ENCODE data around the gene CCNG2.

CCNG2 gene

DNA sequence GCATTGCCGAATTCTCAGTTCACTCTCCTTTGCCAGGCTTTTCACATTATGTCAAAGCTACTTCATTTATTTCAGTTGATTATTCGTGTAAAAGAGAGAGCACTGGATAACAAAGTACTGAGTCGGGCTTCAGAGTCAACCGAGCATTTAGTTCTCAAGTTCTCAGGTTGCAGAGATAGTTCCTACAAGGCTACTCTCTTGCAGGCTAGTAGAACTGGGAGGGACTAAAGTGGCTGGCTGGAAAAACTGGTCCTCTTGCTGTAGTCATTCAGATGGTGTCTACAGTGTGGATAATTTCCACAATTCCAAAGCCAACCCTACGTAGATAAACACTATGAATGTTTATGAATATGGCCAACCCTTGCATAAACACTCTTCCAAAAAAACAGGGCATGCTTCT, 4.6 kb upstream of the CCNG2 start:
- TF ChIP-seq CSDC2 (CRISPR knock-in tag; IDR thresholded peaks at IDR 0.05) (no peak), ZC3H10 (CRISPR knock-in tag; IDR thresholded peaks at IDR 0.05) (no peak), OSR1 (CRISPR knock-in tag; IDR thresholded peaks at IDR 0.05) (no peak)
- TF ChIP-seq, protein P1, sequence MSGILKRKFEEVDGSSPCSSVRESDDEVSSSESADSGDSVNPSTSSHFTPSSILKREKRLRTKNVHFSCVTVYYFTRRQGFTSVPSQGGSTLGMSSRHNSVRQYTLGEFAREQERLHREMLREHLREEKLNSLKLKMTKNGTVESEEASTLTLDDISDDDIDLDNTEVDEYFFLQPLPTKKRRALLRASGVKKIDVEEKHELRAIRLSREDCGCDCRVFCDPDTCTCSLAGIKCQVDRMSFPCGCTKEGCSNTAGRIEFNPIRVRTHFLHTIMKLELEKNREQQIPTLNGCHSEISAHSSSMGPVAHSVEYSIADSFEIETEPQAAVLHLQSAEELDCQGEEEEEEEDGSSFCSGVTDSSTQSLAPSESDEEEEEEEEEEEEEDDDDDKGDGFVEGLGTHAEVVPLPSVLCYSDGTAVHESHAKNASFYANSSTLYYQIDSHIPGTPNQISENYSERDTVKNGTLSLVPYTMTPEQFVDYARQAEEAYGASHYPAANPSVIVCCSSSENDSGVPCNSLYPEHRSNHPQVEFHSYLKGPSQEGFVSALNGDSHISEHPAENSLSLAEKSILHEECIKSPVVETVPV (CRISPR knock-in tag; IDR thresholded peaks at IDR 0.05): no peak
- ATAC-seq: no peak

DNA sequence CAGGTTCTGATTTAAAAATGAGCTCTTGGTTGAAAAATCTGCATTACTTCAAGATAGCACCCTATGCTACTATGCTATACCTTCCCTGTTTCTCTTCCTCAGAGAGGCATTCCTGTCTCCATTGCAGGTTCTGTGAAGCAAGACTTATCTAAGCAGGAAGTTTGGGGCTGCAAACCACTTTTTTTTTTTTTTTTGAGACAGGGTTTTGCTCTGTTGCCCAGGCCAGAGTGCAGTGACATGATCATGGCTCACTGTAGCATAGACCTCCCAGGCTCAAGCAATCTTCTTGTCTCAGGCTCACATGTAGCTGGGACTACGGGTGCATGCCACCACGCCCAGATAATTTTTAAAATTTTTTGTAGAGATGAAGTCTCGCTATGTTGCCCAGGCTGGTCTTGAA, 4.0 kb upstream of the CCNG2 start:
- TF ChIP-seq, protein P2, sequence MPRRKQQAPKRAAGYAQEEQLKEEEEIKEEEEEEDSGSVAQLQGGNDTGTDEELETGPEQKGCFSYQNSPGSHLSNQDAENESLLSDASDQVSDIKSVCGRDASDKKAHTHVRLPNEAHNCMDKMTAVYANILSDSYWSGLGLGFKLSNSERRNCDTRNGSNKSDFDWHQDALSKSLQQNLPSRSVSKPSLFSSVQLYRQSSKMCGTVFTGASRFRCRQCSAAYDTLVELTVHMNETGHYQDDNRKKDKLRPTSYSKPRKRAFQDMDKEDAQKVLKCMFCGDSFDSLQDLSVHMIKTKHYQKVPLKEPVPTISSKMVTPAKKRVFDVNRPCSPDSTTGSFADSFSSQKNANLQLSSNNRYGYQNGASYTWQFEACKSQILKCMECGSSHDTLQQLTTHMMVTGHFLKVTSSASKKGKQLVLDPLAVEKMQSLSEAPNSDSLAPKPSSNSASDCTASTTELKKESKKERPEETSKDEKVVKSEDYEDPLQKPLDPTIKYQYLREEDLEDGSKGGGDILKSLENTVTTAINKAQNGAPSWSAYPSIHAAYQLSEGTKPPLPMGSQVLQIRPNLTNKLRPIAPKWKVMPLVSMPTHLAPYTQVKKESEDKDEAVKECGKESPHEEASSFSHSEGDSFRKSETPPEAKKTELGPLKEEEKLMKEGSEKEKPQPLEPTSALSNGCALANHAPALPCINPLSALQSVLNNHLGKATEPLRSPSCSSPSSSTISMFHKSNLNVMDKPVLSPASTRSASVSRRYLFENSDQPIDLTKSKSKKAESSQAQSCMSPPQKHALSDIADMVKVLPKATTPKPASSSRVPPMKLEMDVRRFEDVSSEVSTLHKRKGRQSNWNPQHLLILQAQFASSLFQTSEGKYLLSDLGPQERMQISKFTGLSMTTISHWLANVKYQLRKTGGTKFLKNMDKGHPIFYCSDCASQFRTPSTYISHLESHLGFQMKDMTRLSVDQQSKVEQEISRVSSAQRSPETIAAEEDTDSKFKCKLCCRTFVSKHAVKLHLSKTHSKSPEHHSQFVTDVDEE (CRISPR knock-in tag; IDR thresholded peaks at IDR 0.05): no peak
- TF ChIP-seq, protein P3, sequence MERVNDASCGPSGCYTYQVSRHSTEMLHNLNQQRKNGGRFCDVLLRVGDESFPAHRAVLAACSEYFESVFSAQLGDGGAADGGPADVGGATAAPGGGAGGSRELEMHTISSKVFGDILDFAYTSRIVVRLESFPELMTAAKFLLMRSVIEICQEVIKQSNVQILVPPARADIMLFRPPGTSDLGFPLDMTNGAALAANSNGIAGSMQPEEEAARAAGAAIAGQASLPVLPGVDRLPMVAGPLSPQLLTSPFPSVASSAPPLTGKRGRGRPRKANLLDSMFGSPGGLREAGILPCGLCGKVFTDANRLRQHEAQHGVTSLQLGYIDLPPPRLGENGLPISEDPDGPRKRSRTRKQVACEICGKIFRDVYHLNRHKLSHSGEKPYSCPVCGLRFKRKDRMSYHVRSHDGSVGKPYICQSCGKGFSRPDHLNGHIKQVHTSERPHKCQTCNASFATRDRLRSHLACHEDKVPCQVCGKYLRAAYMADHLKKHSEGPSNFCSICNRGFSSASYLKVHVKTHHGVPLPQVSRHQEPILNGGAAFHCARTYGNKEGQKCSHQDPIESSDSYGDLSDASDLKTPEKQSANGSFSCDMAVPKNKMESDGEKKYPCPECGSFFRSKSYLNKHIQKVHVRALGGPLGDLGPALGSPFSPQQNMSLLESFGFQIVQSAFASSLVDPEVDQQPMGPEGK (CRISPR knock-in tag; IDR thresholded peaks at IDR 0.05; ENCODE audit: borderline replicate concordance): no peak
- ATAC-seq: no peak

DNA sequence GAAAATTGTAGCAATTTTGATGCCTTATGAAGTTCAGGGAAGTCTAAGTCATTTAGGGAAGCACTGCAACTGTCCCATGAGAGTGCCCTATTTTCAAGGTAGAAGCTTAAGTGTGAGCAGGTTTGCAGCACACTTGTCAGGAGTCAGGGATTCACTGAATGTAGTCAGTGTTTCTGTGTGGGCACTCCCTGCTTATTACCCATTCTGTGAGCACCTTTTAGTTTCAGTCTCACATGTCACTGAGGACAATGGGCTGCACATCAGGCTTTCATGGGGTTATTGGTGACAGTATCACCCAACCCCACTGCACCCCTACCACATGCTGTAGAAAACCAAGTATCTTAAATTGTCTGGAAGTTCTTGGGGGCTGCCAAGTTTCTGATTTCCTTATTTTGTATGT, 2.9 kb upstream of the CCNG2 start:
- ATAC-seq: no peak
- TF ChIP-seq GLIS3 (CRISPR knock-in tag; IDR thresholded peaks at IDR 0.05) (no peak), BACH2 (CRISPR knock-in tag; IDR thresholded peaks at IDR 0.05; ENCODE audit: borderline replicate concordance) (no peak), PPARA (CRISPR knock-in tag; IDR thresholded peaks at IDR 0.05; ENCODE audit: borderline replicate concordance) (no peak), ZNF8 (CRISPR knock-in tag; IDR thresholded peaks at IDR 0.05) (no peak), ZC3H10 (CRISPR knock-in tag; IDR thresholded peaks at IDR 0.05) (no peak), ZFP30 (CRISPR knock-in tag; IDR thresholded peaks at IDR 0.05) (no peak), ZFP3 (CRISPR knock-in tag; IDR thresholded peaks at IDR 0.05) (no peak), SNAI2 (CRISPR knock-in tag; IDR thresholded peaks at IDR 0.05) (no peak), CSDC2 (CRISPR knock-in tag; IDR thresholded peaks at IDR 0.05) (no peak), TCF4 (CRISPR knock-in tag; IDR thresholded peaks at IDR 0.05; ENCODE audit: borderline replicate concordance) (no peak), ZNF565 (CRISPR knock-in tag; conservative IDR thresholded peaks at IDR 0.05; ENCODE audit: low read depth) (no peak), ESRRG (CRISPR knock-in tag; IDR thresholded peaks at IDR 0.05) (no peak), ARNTL (CRISPR knock-in tag; IDR thresholded peaks at IDR 0.05; ENCODE audit: borderline replicate concordance, low read depth) (no peak)
- TF ChIP-seq, protein P4, sequence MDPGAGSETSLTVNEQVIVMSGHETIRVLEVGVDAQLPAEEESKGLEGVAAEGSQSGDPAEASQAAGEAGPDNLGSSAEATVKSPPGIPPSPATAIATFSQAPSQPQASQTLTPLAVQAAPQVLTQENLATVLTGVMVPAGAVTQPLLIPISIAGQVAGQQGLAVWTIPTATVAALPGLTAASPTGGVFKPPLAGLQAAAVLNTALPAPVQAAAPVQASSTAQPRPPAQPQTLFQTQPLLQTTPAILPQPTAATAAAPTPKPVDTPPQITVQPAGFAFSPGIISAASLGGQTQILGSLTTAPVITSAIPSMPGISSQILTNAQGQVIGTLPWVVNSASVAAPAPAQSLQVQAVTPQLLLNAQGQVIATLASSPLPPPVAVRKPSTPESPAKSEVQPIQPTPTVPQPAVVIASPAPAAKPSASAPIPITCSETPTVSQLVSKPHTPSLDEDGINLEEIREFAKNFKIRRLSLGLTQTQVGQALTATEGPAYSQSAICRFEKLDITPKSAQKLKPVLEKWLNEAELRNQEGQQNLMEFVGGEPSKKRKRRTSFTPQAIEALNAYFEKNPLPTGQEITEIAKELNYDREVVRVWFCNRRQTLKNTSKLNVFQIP (CRISPR knock-in tag; IDR thresholded peaks at IDR 0.05; ENCODE audit: borderline replicate concordance, low read depth): no peak
- TF ChIP-seq, protein P2 (CRISPR knock-in tag; IDR thresholded peaks at IDR 0.05): no peak
- TF ChIP-seq, protein P3 (CRISPR knock-in tag; IDR thresholded peaks at IDR 0.05; ENCODE audit: borderline replicate concordance): no peak
